Embryonic facial prominence (tissue), 1 donor: ENCODE results near the gene C1QBP.
"Not testable (repeated sequence)": the region's sequence is repeated elsewhere in the genome, so short reads cannot be mapped to it uniquely, and the experiment has no call there.

ENCODE experiments used
- DNase-seq: peaks from one replicate; pipeline ENCODE4 v3.0.0-alpha.2; 2016; ENCODE audit errors: extremely low spot score

The C1QBP gene, protein sequence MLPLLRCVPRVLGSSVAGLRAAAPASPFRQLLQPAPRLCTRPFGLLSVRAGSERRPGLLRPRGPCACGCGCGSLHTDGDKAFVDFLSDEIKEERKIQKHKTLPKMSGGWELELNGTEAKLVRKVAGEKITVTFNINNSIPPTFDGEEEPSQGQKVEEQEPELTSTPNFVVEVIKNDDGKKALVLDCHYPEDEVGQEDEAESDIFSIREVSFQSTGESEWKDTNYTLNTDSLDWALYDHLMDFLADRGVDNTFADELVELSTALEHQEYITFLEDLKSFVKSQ

GRCh38 chr17:5438716-5439445 is at the start of gene C1QBP:
Gene C1QBP, minus strand, starts transcription at chr17:5439155. Its CDS starts 82 bp downstream, at chr17:5439073.
- DNase-seq, result peak; percentile 77

GRCh38 chr17:5488752-5489151 is 49.8 kb upstream of the C1QBP start:
- no peak for DNase-seq

GRCh38 chr17:5486206-5487124 is 47.5 kb upstream of the C1QBP start, which contains the start of gene MIS12:
Gene MIS12, plus strand, starts transcription at chr17:5486566. Its CDS starts 2,297 bp downstream, at chr17:5488863.
- DNase-seq, result peak; percentile 98

DNA sequence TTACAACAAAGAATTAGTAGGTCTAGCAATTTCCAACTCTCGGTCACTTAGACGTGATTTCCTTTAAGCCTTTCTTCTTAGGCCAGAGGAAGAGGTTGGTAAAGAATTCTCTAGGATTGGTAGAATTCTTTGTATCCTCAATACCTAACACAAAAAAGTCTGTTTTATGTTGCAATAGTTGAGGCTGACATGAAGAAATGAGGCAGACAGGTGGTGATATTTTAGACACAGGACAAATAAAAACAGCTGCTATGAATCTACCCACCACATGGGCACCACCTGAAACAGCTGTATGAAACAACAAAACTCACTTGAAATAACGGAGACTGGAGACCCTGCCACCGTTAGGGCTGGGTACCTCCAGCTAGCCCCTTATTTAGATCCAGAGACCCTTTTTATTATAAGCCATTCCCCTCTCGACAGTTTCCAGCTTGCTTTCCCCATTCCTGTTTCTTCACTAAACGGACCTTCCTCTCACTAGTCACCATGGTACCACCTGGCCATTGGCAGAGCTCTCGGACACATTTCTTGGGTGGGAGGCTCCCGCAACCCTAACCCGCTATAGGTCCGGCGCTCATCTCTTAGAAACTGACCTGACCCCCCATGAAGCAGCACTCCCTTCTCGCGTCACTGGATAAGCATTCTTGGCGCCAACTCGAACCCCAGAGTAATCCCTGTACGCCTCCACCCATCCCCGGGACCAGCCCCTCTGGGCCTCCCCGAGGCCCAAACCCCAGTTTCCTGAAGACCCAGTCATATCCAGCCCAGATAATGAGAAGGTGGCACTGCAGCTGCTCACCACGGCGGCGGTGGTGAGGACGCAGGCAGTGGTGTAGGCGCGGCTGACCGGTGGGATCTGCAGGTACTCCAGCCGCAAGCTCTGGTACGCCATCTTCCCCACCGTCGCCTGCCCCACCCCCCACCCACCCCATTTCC is 46.6 kb upstream of the C1QBP start, which contains the start of gene DERL2:
DERL2 (minus strand) TSS at position 909 of the 936 bp plus-strand sequence; CDS start at position 892, 17 bp downstream.
- DNase-seq, result no peak

DNA sequence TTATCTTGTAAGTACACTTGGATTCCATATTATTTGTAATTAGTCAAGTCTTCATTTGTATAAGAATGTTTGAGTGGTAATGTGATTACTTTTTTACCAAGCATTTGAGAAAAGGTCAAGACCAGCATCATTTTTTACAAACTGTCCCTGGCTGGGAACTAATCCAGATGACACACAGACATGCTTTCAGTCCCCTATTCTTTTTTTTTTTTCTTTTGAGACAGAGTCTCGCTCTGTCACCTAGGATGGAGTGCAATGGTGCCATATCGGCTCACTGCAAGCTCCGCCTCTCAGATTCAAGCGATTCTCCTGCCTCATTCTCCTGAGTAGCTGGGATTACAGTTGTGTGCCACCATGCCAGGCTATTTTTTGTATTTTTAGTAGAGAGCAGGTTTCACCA is 42.5 kb upstream of the C1QBP start:
- no peak for DNase-seq

GRCh38 chr17:5480962-5481361 is 42.0 kb upstream of the C1QBP start:
- no peak for DNase-seq

DNA sequence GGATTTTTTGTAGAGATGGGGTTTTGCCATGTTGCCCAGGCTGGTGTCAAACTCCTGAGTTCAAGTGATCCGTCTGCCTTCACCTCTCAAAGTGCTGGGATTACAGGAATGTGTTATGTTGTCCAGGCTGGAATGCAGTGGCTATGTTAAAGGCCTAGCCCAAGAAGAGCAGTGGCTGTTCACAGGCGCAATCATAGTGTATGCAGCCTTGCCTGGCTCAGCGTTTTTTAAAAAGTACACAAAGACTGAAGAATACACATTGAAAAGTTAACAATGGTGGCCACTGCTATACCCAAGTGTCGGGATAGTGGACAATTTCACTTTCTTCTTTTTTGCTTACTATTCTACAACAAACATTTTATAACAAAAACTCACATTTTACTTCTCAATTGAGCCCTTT is 40.0 kb upstream of the C1QBP start:
- no peak for DNase-seq

DNA sequence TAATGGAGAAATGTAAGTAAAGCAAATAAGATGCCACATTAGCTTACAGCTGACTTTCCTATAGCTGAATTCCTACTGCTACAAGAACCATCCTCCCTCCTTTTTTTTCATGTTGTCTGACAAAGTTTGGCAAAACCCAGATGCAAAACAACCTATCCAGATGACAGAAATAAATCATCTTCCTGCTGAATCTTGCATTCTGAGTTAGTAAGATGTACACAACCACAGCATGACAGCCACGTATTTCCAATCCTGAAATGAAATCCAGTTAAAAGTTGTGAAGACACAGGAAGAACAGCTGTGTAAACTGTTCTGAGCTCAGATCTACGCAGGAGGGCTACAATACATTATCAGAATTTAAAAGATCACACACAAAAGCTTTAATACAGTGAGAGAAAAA is 35.0 kb upstream of the C1QBP start:
- DNase-seq, result no peak

- no peak for DNase-seq
These were observed 33.6 kb upstream of the C1QBP start for GRCh38 chr17:5472511-5472910.

GRCh38 chr17:5468075-5468473 is 29.1 kb upstream of the C1QBP start:
- DNase-seq, result no peak

GRCh38 chr17:5467416-5467815 is 28.5 kb upstream of the C1QBP start:
- no peak for DNase-seq

DNA sequence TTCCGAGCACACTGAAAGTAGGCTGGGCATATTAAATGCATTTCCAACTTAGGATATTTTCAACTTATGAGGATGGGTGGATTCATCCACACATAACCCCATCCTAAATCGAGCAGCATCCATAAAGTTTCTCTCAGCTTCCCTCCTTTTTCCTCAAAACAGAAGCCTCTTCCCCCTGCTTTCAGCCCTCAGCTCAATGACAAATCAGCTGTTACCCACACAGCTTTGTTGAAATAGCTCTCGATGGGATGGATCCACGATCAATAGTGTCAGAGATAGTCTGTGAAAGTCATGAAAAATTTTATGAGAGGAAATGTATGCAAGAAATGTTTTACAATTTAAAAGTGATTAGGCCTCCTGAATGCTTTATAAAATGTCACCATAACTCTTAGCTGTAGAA is 27.3 kb upstream of the C1QBP start:
- no peak for DNase-seq

- no peak for DNase-seq
These were observed 26.0 kb upstream of the C1QBP start for GRCh38 chr17:5464717-5465507.

GRCh38 chr17:5446786-5447185 is 7.8 kb upstream of the C1QBP start:
- DNase-seq, result no peak

DNA sequence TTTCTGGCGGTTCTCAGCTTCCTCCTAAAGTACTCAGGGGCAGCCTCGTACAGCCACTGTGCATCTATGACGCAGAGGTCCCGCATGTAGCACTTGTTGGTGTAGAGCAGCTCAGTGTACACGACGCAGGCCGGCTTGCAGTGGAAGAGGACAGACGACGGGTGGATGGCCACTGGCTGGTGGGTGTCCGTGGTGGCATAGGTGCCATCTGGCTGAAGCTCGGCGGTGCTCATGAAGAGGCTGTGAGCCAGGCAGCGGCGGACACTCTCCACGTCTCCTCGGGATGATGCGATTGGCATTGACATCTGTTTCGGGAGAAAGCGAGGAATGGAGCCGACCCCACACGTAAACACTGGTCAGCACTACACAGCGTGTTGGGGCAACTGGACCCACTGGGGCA is 5.3 kb upstream of the C1QBP start:
- no peak for DNase-seq

- DNase-seq, result no peak
These were observed 4.8 kb upstream of the C1QBP start for GRCh38 chr17:5443728-5444127.

GRCh38 chr17:5439446-5439764 is 450 bp upstream of the C1QBP start:
- DNase-seq, result no peak

GRCh38 chr17:5437721-5438317 is 1.1 kb downstream of the C1QBP start:
- no peak for DNase-seq

DNA sequence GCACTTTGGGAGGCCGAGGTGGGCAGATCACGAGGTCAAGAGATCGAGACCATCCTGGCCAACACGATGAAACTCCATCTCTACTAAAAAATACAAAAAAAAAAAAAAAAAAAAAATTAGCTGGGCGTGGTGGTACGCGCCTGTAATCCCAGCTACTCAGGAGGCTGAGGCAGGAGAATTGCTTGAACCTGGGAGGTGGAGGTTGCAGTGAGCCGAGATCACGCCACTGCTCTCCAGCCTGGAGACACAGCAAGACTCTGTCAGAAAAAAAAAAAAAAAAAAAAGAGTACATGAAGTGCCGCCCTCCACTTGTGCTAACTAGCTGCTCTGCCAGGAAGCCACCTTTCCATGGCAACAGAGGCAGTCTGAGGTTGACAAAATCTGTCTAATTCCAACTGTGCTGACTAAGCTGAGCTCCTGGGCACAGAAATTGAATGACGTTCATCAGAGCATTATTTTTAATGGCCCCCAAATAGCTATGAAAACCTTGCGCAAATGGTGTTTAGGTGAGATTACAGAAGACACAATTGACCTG is 3.1 kb downstream of the C1QBP start:
- not testable (repeated sequence) for DNase-seq

DNA sequence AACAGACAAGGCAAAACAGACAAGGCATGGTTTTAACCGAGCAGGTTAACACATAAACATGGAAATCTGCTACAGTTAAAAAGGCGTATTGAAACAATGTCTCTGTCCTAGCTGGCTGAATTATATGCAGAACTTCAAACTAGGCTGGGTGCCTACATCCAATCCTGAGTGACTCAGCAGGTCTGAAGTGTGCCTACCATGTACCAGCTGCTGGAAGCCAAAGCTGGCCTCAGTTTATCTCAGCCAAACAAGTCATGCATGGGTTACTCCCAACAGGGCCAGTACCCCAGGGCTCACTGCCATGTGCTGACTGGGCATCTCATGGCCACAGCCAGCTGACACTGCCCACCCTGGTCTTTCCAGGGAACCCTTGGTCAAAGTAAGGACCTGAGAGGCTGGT is 4.0 kb downstream of the C1QBP start:
- DNase-seq, result no peak
